Fibroblast of mammary gland (primary cell): ENCODE data around the gene CCNJ.

Source experiments
- DNase-seq: peaks from one replicate; pipeline ENCODE4 v3.0.0-alpha.2; 2010; ENCODE audit warnings: low read depth
- H3K4me3 ChIP-seq: 2 replicates; pipeline ENCODE4 v1.5.1; 2011; ENCODE audit warnings: low read depth, mild to moderate bottlenecking, low read length, moderate library complexity; ENCODE audit not compliant: control insufficient read depth
- TF ChIP-seq, protein P1 (sequence below): conservative IDR thresholded peaks from 2 replicates; pipeline ENCODE4 v1.5.1; 2011; ENCODE audit warnings: low read depth, low read length, inconsistent platforms; ENCODE audit not compliant: control insufficient read depth, insufficient read depth

CCNJ gene

DNA sequence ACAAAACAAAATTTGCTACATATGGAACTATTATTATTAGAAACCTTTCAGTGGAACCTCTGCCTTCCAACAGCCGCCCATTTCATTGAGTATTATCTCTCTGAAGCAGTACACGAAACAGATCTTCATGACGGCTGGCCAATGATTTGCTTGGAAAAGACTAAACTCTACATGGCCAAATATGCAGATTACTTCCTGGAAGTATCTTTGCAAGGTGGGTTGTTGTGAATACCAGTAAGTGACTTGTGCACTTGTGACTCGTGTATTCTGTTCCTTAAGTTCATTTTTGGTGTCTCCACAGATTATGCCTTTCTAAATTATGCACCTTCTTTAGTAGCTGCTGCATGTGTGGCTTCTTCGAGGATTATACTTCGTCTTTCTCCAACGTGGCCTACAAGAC, 13.4 kb downstream of the CCNJ start:
- DNase-seq, result no peak
- H3K4me3 ChIP-seq, result no peak overlapping the region
- TF ChIP-seq, protein P1, sequence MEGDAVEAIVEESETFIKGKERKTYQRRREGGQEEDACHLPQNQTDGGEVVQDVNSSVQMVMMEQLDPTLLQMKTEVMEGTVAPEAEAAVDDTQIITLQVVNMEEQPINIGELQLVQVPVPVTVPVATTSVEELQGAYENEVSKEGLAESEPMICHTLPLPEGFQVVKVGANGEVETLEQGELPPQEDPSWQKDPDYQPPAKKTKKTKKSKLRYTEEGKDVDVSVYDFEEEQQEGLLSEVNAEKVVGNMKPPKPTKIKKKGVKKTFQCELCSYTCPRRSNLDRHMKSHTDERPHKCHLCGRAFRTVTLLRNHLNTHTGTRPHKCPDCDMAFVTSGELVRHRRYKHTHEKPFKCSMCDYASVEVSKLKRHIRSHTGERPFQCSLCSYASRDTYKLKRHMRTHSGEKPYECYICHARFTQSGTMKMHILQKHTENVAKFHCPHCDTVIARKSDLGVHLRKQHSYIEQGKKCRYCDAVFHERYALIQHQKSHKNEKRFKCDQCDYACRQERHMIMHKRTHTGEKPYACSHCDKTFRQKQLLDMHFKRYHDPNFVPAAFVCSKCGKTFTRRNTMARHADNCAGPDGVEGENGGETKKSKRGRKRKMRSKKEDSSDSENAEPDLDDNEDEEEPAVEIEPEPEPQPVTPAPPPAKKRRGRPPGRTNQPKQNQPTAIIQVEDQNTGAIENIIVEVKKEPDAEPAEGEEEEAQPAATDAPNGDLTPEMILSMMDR, result no peak

DNA sequence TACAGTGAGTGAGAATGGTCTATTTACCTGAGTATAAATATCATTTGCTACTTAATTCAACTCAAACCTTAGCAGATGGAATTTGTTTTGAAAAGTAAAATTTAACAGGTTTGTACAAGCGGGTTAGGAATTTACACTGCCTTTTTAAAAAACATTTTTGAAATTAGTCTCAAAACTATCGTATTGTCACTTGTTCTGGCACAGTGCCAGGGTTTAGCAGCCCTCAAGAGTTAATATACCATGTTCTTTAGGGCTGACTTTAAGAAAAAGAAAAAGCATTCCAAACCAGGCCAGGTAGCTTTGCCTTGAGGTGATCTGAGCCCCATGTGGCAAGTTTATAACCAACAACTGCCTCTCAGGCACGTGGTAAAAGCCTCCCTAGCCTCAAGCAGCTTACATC, 17.8 kb downstream of the CCNJ start:
- TF ChIP-seq, protein P1, result no peak
- H3K4me3 ChIP-seq, result no peak overlapping the region
- DNase-seq, result no peak

DNA sequence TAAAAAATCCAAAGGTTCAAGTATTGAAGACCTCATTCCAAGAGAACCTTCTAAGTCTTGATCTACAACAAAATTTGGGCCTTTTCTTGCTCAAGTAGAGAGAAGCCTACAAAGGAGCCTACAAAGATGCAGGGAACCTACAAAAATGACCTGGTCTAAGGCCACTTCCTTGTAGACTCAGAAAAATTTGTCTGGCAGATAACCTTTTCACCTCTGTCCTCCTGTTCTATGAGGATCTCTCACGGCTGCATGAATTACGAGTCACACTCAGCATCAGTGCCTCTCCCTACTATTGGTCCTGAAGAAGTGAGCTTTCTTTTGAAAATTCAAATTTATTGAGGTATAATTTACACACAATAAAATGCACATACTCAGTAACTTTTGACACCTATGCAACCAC, 29.3 kb downstream of the CCNJ start:
- TF ChIP-seq, protein P1, result no peak
- no peak for DNase-seq
- H3K4me3 ChIP-seq, result no peak overlapping the region

DNA sequence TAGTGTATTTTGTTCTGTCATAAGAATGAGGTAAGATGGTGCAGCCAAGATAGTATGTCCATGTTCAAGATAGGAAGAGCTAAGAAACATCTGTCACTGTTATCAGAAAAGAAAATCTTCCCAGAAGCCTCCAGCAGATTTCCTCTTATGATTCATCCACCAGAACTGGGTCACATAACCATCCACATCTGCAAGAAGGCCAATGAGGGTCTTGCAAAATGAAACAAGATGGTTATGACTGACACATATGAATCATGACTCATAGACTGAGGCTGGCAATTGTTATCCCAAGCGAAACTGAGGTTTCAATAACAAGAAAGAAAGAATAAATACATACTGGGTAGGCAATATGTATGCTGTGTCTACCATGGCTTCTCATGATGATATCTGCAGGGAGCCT, 30.3 kb downstream of the CCNJ start:
- DNase-seq, result peak; percentile 77
- H3K4me3 ChIP-seq, result no peak overlapping the region
- TF ChIP-seq, protein P1, result no peak

DNA sequence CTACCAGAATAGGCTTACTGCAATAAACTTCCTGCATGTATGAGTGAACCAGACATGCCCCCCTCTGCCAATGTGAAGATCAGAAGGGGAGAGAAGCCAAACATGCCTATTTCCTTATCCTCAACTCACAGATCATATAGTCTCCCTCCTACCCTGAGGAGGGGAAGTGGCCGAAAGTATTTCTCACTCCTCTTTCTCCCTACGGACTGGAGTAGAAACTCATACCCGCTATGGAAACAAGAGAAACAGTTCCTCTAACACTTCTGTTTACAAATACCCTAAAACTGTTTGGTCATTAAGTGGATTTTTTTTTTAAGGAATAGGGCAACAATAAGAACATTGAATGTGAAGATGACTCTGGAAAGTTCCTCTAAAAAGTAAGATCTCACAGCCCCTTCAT, 31.4 kb downstream of the CCNJ start:
- no peak overlapping the region for H3K4me3 ChIP-seq
- TF ChIP-seq, protein P1, result no peak
- DNase-seq, result no peak

DNA sequence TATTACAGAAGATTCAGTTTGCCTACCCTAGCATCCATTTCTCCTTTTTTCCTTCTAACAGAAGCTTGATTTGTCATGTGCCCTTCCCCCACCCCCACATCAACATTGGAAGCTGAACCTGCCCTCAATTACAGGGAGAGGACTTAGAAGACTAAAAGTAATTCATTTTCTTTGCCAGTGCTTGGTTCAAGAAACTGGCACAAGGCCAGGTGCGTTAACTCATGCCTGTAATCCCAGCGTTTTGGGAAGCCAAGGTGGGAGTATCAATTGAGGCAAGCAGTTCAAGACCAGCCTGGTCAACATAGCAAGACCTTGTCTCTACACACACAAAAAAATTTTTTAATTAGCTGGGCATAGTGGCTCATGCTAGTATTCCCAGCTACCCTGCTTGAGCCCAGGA, 32.6 kb downstream of the CCNJ start:
- H3K4me3 ChIP-seq, result no peak overlapping the region
- no peak for DNase-seq
- TF ChIP-seq, protein P1, result no peak

DNA sequence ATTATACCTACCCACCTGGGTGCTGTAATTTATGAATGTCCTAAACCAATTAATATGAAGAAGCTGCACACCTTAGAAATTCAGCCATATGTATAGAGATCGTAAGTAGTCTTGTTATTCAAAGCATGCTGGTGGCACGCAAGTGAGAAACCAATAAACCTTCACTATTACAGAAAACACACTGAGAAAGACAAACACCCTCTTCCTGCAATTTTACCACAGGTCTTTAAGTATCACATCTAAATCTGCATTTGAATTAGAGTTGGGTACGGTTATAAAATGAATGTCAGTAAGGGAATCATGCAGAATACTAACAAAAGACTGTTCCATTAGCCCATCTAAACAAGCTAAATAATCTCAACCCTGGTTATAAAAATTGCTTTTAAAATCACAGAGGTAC, 33.8 kb downstream of the CCNJ start:
- H3K4me3 ChIP-seq, result no peak overlapping the region
- TF ChIP-seq, protein P1, result no peak
- DNase-seq, result no peak
